Stimulated activated memory B cell treated with anti-CD40 and anti-IgM and Interleukin-4, amounts not matched to agents 10 μg/mL and 1 μg/mL and 100 μg/mL, for 72 hours (primary cell): ENCODE measurements around the gene APPL2.

ENCODE experiments used
- ATAC-seq: fragments of 150-1000 bp; cut with Tn5 transposase; 2 replicates; pipeline ENCODE4 v1.10.0; 2021
- H3K27ac Mint-ChIP-seq: one replicate; pipeline ENCODE4 v1.8.0; 2022; ENCODE audit warnings: mild to moderate bottlenecking, mixed read lengths
- H3K27me3 Mint-ChIP-seq: one replicate; pipeline ENCODE4 v1.8.0; 2022; ENCODE audit warnings: mixed read lengths
- H3K36me3 Mint-ChIP-seq: one replicate; pipeline ENCODE4 v1.8.0; 2022; ENCODE audit warnings: mixed read lengths
- H3K4me1 Mint-ChIP-seq: one replicate; pipeline ENCODE4 v1.8.0; 2022; ENCODE audit warnings: mixed read lengths
- H3K4me3 Mint-ChIP-seq: one replicate; pipeline ENCODE4 v1.8.0; 2022; ENCODE audit warnings: mild to moderate bottlenecking, moderate library complexity, mixed read lengths
- H3K9me3 Mint-ChIP-seq: one replicate; pipeline ENCODE4 v1.8.0; 2022; ENCODE audit warnings: mixed read lengths

APPL2 gene

DNA sequence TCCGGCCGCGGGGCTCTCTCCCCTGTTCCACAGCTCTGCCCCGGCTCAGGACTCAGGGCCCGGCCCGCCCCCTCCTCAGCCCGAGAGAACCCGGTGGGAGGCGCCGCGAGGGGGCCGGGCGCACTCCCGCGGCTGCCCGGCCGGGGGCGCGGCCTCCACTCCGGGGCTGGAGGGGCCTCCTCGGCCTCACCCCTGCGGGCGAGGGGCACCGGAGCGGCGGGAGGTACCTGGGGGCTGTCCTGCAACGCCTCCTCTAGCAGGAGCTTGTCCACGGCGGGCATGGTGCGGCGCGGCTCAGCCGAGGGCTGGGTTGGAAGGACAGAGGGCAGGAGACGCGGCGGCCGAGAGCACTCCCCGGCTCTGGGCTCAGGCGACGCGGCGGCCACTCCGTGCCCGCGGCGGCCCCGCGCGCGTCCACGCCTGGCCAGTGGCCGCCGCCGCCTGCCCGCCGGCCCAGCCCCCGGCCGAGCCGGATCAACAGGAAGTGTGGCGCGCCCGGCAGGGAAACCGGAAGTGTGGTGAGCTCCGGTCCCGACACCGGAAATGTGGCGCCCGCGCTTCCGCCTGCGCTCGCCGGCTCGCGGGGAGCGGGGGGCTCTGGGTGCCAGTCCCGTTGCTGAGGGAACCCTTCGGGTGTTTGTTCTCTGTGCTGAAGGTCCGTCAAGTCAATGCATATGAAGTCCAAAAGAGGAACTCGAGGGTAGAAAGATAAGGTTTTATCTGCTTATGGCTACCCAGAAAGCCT, at the start of gene APPL2:
Gene APPL2, minus strand, starts transcription at position 443 of the 745 bp plus-strand sequence. Its CDS starts 162 bp downstream, at position 281.
- Mint-ChIP-seq H3K27ac (peak within 1 kb of the TSS; percentile 73), H3K4me1 (peaks cover 41% of the 10 kb centered on the region), H3K4me3 (peak within 1 kb of the TSS; percentile 88), H3K36me3 (no peaks in the 10 kb centered on the region), H3K27me3 (no peaks in the 10 kb centered on the region), H3K9me3 (no peaks in the 10 kb centered on the region)
- ATAC-seq = peak; percentile 90

DNA sequence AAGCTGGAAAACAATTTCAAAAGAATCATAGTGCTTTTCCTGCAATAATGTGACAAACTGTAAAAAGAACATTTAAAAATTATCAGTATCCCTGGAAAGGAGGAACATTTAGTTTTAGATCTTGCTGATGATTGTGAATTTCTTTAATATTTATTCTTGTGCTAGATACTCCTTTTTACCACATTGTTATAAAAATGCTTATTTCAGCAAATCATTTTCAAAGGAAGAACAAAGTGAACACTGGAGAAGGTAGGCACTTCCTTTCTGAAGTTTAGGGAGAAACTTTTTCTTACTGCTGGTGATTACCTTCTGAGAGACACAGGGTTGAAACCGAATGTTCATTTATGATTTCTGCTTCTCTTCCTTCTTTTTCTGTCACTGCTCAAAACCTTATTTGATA, 49.4 kb upstream of the APPL2 start:
- H3K4me1 Mint-ChIP-seq = no peaks in the 10 kb centered on the region
- H3K27me3 Mint-ChIP-seq = no peaks in the 10 kb centered on the region
- no peak overlapping the region for H3K27ac Mint-ChIP-seq
- no peaks in the 10 kb centered on the region for H3K36me3 Mint-ChIP-seq
- no peaks in the 10 kb centered on the region for H3K9me3 Mint-ChIP-seq
- H3K4me3 Mint-ChIP-seq = no peak overlapping the region
- no peak for ATAC-seq

GRCh38 chr12:105281694-105282049, 45.7 kb upstream of the APPL2 start:
- Mint-ChIP-seq H3K4me1 (no peaks in the 10 kb centered on the region), H3K27ac (no peak overlapping the region), H3K9me3 (no peaks in the 10 kb centered on the region), H3K36me3 (no peaks in the 10 kb centered on the region), H3K4me3 (no peak overlapping the region), H3K27me3 (no peaks in the 10 kb centered on the region)
- no peak for ATAC-seq

- Mint-ChIP-seq H3K27me3 (no peaks in the 10 kb centered on the region), H3K36me3 (no peaks in the 10 kb centered on the region), H3K4me3 (no peak overlapping the region), H3K9me3 (no peaks in the 10 kb centered on the region), H3K27ac (no peak overlapping the region), H3K4me1 (no peaks in the 10 kb centered on the region)
- ATAC-seq = no peak
Measured at GRCh38 chr12:105280966-105281693, 45.2 kb upstream of the APPL2 start.

- Mint-ChIP-seq H3K36me3 (no peaks in the 10 kb centered on the region), H3K9me3 (no peaks in the 10 kb centered on the region)
- ATAC-seq = peak; percentile 68
Measured at GRCh38 chr12:105279460-105280056, 43.6 kb upstream of the APPL2 start.

GRCh38 chr12:105278043-105278697, 42.2 kb upstream of the APPL2 start:
- Mint-ChIP-seq H3K9me3 (no peaks in the 10 kb centered on the region), H3K4me3 (no peak overlapping the region), H3K27me3 (no peaks in the 10 kb centered on the region), H3K36me3 (no peaks in the 10 kb centered on the region), H3K27ac (no peak overlapping the region), H3K4me1 (no peaks in the 10 kb centered on the region)
- ATAC-seq = no peak

More at GRCh38 chr12:105279460-105280056, 43.6 kb upstream of the APPL2 start:
- Mint-ChIP-seq H3K4me3 (no peak overlapping the region), H3K27ac (no peak overlapping the region), H3K27me3 (no peaks in the 10 kb centered on the region), H3K4me1 (no peaks in the 10 kb centered on the region)

DNA sequence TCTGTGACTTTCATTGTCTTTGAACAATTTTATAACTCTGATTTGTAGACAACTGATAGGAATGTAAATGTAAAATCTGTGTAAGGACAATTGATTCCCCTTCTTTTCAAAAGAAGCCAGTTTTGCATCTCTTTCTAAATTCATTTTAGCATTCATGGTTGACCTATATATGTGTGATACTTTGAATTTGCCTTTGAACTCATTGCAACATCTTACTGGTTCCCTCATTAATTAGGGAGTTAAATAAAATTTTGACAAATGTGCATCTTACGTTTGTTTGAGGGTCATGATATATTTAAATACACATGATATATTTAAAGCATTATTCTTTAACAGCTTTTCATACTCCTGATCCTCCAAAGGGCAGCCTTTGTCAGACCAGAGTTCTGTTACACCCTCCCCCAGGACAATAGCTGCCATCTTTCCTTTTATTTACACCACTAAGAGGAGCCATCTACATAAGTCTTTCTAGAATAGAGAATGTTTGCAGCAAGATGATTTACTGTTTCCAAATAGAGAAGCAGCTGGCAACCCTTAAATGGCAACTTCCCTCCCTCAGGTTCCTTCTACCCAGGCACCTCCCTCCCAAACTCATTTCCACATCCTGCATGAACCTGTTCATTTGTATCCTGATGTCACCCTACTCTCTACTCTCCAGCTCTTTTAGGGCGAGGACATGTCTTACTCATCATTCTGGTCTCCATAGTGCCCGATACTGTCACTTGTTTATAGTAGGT, 40.2 kb upstream of the APPL2 start:
- no peaks in the 10 kb centered on the region for H3K4me1 Mint-ChIP-seq
- no peaks in the 10 kb centered on the region for H3K27me3 Mint-ChIP-seq
- H3K36me3 Mint-ChIP-seq = no peaks in the 10 kb centered on the region
- H3K27ac Mint-ChIP-seq = no peak overlapping the region
- no peaks in the 10 kb centered on the region for H3K9me3 Mint-ChIP-seq
- no peak for ATAC-seq
- H3K4me3 Mint-ChIP-seq = no peak overlapping the region

GRCh38 chr12:105274571-105274970, 38.6 kb upstream of the APPL2 start:
- no peaks in the 10 kb centered on the region for H3K27me3 Mint-ChIP-seq
- no peak for ATAC-seq
- no peaks in the 10 kb centered on the region for H3K36me3 Mint-ChIP-seq
- H3K4me1 Mint-ChIP-seq = no peaks in the 10 kb centered on the region
- H3K27ac Mint-ChIP-seq = no peak overlapping the region
- no peak overlapping the region for H3K4me3 Mint-ChIP-seq
- H3K9me3 Mint-ChIP-seq = no peaks in the 10 kb centered on the region

DNA sequence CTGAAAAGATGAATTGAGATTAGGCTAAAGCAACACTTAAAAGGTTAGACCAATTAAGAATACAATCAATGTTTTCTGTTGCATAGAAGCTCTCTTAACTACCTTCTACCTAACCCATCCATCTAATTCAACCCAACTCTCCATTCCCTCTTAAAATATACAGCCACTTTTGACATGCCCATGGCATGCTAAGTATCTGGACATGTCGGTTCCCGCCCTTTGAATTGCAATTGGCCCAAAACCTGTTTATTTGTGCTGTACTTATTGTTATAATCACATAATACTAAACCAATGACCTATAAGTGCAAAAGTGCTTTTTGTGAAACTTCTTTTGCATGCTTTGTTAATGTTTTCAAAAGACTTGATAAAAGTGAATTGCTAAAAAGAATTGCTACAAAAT, 37.6 kb upstream of the APPL2 start:
- Mint-ChIP-seq H3K27ac (no peak overlapping the region), H3K36me3 (no peaks in the 10 kb centered on the region), H3K27me3 (no peaks in the 10 kb centered on the region), H3K4me1 (no peaks in the 10 kb centered on the region), H3K4me3 (no peak overlapping the region), H3K9me3 (no peaks in the 10 kb centered on the region)
- no peak for ATAC-seq

- Mint-ChIP-seq H3K27me3 (no peaks in the 10 kb centered on the region), H3K4me3 (no peak overlapping the region), H3K9me3 (no peaks in the 10 kb centered on the region), H3K27ac (no peak overlapping the region), H3K4me1 (no peaks in the 10 kb centered on the region), H3K36me3 (no peaks in the 10 kb centered on the region)
- no peak for ATAC-seq
Measured at GRCh38 chr12:105272814-105273416, 36.9 kb upstream of the APPL2 start.

- Mint-ChIP-seq H3K9me3 (no peaks in the 10 kb centered on the region), H3K4me3 (no peak overlapping the region), H3K4me1 (no peaks in the 10 kb centered on the region), H3K36me3 (no peaks in the 10 kb centered on the region), H3K27me3 (no peaks in the 10 kb centered on the region), H3K27ac (no peak overlapping the region)
- no peak for ATAC-seq
Measured at GRCh38 chr12:105272152-105272551, 36.2 kb upstream of the APPL2 start.

DNA sequence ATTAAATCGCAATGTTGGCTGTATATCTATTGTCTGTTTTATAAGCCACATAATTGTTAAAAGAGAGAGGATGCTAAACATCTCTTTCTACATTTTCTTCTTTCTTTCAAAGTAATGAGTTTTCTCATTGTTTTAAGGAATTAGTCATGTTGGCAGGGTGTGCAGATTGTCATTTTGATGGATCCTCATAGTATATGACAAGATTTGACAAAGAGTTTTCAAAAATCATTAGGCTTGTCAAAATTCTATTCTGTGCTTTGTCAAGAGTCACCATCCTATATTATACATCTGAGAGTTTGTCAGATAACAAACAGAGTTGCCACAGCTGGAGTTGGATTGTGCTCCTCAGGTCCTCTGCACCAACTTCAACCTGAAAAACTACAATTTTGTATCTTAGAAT, 35.4 kb upstream of the APPL2 start:
- no peak for ATAC-seq
- Mint-ChIP-seq H3K27ac (no peak overlapping the region), H3K4me1 (no peaks in the 10 kb centered on the region), H3K9me3 (no peaks in the 10 kb centered on the region), H3K4me3 (no peak overlapping the region), H3K36me3 (no peaks in the 10 kb centered on the region), H3K27me3 (no peaks in the 10 kb centered on the region)

- no peak overlapping the region for H3K4me3 Mint-ChIP-seq
- H3K9me3 Mint-ChIP-seq = no peaks in the 10 kb centered on the region
- H3K27ac Mint-ChIP-seq = no peak overlapping the region
- no peaks in the 10 kb centered on the region for H3K4me1 Mint-ChIP-seq
- H3K36me3 Mint-ChIP-seq = no peaks in the 10 kb centered on the region
- no peaks in the 10 kb centered on the region for H3K27me3 Mint-ChIP-seq
- ATAC-seq = no peak
Measured at GRCh38 chr12:105270671-105271255, 34.8 kb upstream of the APPL2 start.

DNA sequence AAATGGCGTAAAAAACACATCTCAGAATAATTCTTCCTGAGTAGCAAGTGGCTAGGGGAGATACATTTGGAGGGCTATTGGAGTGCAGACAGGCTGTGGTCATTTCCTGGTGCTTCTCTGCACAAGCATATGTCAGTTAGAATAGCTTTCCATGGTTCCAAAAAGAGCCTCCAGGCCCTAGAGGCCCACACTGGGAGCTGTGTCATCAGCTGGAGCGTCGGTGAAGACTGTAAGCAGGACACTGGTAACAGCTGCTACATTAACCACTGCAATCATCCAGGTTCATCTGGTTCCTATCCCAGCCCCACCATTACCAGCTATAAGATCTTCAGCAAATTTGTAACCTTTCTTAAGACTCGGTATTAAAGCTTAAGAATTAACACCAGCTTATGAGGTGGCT, 31.7 kb upstream of the APPL2 start:
- Mint-ChIP-seq H3K36me3 (no peaks in the 10 kb centered on the region), H3K4me1 (no peaks in the 10 kb centered on the region), H3K4me3 (no peak overlapping the region), H3K27ac (no peak overlapping the region), H3K27me3 (peaks cover 11% of the 10 kb centered on the region), H3K9me3 (no peaks in the 10 kb centered on the region)
- ATAC-seq = no peak
